ENCODE data around the gene PACS1. TPM values are rescaled to one million over a fixed set of nuclear protein-coding genes. Genes with fewer than 3 reads are reported as not detected.

Gene PACS1
- total and polyA plus RNA-seq, 2 donors (not counting 1 experiment from before 2014, with no cell fraction given) = 131 to 303 TPM

- no peak overlapping the region for H2AFZ ChIP-seq (ENCODE audit: insufficient read depth, low read depth, low read length, poor library complexity, severe bottlenecking)
- H3K4me1 Mint-ChIP-seq = peaks cover 69% of the 10 kb centered on the region
- H3K9me3 Mint-ChIP-seq (ENCODE audit: insufficient read depth) = no peaks in the 10 kb centered on the region
- no peaks in the 10 kb centered on the region for H3K9me3 ChIP-seq (ENCODE audit: control extremely low read depth in 1 of 3, control insufficient read depth in 2 of 3, insufficient read depth in 1 of 3, low read length in 2 of 3)
- no peaks in the 10 kb centered on the region for H3K27me3 ChIP-seq (replicated peaks in 1 of 4; ENCODE audit: control extremely low read depth in 1 of 4, control insufficient read depth in 3 of 4, insufficient read depth in 4 of 4, low read length in 3 of 4)
- peak overlapping the region; percentile 90 for H3K4me3 Mint-ChIP-seq
- H3K27ac ChIP-seq (ENCODE audit: low read length in 2 of 2) = peak overlapping the region in 1 of 2 donors; percentile 57
- peak overlapping the region; percentile 74 for H3K27ac Mint-ChIP-seq
- H3K79me2 ChIP-seq (ENCODE audit: control insufficient read depth, insufficient read depth, low read length) = peaks cover 73% of the 10 kb centered on the region
- H3K9ac ChIP-seq (ENCODE audit: low read length) = peak overlapping the region; percentile 85
- ChIA-PET POLR2A (interaction anchor here (1.5 to 3.3 kb wide), 2 partner anchors 9 to 54 kb away, joined by 7 to 23 read pairs; no protein-coding TSS in a partner anchor), CTCF (interaction anchor here (6.0 to 7.4 kb wide), 2 partner anchors 7 to 62 kb away, joined by 92 to 98 read pairs; no protein-coding TSS in a partner anchor)
- H3K4me1 ChIP-seq (ENCODE audit: control insufficient read depth in 2 of 2, insufficient read depth in 2 of 2, low read length in 2 of 2) = peaks cover 56% of the 10 kb centered on the region in 2 donors
- 100% methylated on average over 3 of the region's 8 CpGs for WGBS (ENCODE audit: insufficient coverage)
- H3K27me3 Mint-ChIP-seq = no peaks in the 10 kb centered on the region
- H4K20me1 ChIP-seq (ENCODE audit: control insufficient read depth, insufficient read depth, low read length, poor library complexity, severe bottlenecking) = peaks cover 34% of the 10 kb centered on the region
- H3K4me3 ChIP-seq (ENCODE audit: control extremely low read depth in 1 of 5, extremely low read depth in 1 of 5, insufficient read depth in 1 of 5, low read depth in 2 of 5, low read length in 4 of 5) = peak overlapping the region in 1 of 5 experiments; percentile 92
- peaks cover 1 to 41% of the 10 kb centered on the region in 2 experiments for H3K36me3 ChIP-seq (replicated peaks in 1 of 2; ENCODE audit: control extremely low read depth in 1 of 2, control insufficient read depth in 1 of 2, extremely low read depth in 1 of 2, insufficient read depth in 2 of 2, low read length in 1 of 2)
- peak overlapping the region; percentile 91 for H3K4me2 ChIP-seq (replicated peaks; ENCODE audit: low read depth, low read length, poor library complexity, severe bottlenecking)
- ATAC-seq (ENCODE audit: low read depth) (no peak), DNase-seq (no peak)
- TF ChIP-seq, protein P1, sequence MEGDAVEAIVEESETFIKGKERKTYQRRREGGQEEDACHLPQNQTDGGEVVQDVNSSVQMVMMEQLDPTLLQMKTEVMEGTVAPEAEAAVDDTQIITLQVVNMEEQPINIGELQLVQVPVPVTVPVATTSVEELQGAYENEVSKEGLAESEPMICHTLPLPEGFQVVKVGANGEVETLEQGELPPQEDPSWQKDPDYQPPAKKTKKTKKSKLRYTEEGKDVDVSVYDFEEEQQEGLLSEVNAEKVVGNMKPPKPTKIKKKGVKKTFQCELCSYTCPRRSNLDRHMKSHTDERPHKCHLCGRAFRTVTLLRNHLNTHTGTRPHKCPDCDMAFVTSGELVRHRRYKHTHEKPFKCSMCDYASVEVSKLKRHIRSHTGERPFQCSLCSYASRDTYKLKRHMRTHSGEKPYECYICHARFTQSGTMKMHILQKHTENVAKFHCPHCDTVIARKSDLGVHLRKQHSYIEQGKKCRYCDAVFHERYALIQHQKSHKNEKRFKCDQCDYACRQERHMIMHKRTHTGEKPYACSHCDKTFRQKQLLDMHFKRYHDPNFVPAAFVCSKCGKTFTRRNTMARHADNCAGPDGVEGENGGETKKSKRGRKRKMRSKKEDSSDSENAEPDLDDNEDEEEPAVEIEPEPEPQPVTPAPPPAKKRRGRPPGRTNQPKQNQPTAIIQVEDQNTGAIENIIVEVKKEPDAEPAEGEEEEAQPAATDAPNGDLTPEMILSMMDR (IDR thresholded peaks at IDR 0.05) = no peak
- TF ChIP-seq EZH2 (IDR thresholded peaks at IDR 0.05; ENCODE audit: borderline replicate concordance, insufficient read depth, low read depth, low read length, poor library complexity, severe bottlenecking) = no peak
- intact Hi-C loops (cut with micrococcal nuclease) = no loop called here
These were observed 2.4 kb downstream of the PACS1 start for GRCh38 chr11:66072518-66072917.

GRCh38 chr11:66073669-66074068, 3.6 kb downstream of the PACS1 start:
- H4K20me1 ChIP-seq (ENCODE audit: control insufficient read depth, insufficient read depth, low read length, poor library complexity, severe bottlenecking) = peaks cover 27% of the 10 kb centered on the region
- no peak overlapping the region for H3K27ac ChIP-seq (ENCODE audit: low read length in 2 of 2)
- no peak for ATAC-seq (ENCODE audit: low read depth)
- H3K4me2 ChIP-seq (replicated peaks; ENCODE audit: low read depth, low read length, poor library complexity, severe bottlenecking) = peak overlapping the region; percentile 91
- Mint-ChIP-seq H3K27ac (no peak overlapping the region), H3K27me3 (no peaks in the 10 kb centered on the region), H3K9me3 (ENCODE audit: insufficient read depth) (no peaks in the 10 kb centered on the region), H3K4me3 (no peak overlapping the region), H3K4me1 (peaks cover 71% of the 10 kb centered on the region)
- no peak overlapping the region for H3K4me3 ChIP-seq (ENCODE audit: control extremely low read depth in 1 of 5, extremely low read depth in 1 of 5, insufficient read depth in 1 of 5, low read depth in 2 of 5, low read length in 4 of 5)
- H3K27me3 ChIP-seq (replicated peaks in 1 of 4; ENCODE audit: control extremely low read depth in 1 of 4, control insufficient read depth in 3 of 4, insufficient read depth in 4 of 4, low read length in 3 of 4) = no peaks in the 10 kb centered on the region
- H3K4me1 ChIP-seq (ENCODE audit: control insufficient read depth in 2 of 2, insufficient read depth in 2 of 2, low read length in 2 of 2) = peaks cover 56 to 63% of the 10 kb centered on the region in 2 donors
- no peak overlapping the region for H3K9ac ChIP-seq (ENCODE audit: low read length)
- H3K36me3 ChIP-seq (replicated peaks in 1 of 2; ENCODE audit: control extremely low read depth in 1 of 2, control insufficient read depth in 1 of 2, extremely low read depth in 1 of 2, insufficient read depth in 2 of 2, low read length in 1 of 2) = peaks cover 1 to 30% of the 10 kb centered on the region in 2 experiments
- peaks cover 83% of the 10 kb centered on the region for H3K79me2 ChIP-seq (ENCODE audit: control insufficient read depth, insufficient read depth, low read length)
- POLR2A ChIA-PET = interaction anchor here (0.6 to 1.5 kb wide), 4 partner anchors 14 to 1192 kb away, joined by 4 to 16 read pairs (median 6); no protein-coding TSS in a partner anchor
- no peak for TF ChIP-seq EZH2 (IDR thresholded peaks at IDR 0.05; ENCODE audit: borderline replicate concordance, insufficient read depth, low read depth, low read length, poor library complexity, severe bottlenecking)
- TF ChIP-seq, protein P1 (IDR thresholded peaks at IDR 0.05) = no peak
- CTCF ChIA-PET = interaction anchor here (0.9 kb wide), 1 partner anchor 60 kb away, joined by 6 read pairs; no protein-coding TSS in a partner anchor
- H3K9me3 ChIP-seq (ENCODE audit: control extremely low read depth in 1 of 3, control insufficient read depth in 2 of 3, insufficient read depth in 1 of 3, low read length in 2 of 3) = no peaks in the 10 kb centered on the region
- no peak overlapping the region for H2AFZ ChIP-seq (ENCODE audit: insufficient read depth, low read depth, low read length, poor library complexity, severe bottlenecking)
- no CpG with 5 or more reads among the region's 1 CpG for WGBS (ENCODE audit: insufficient coverage)
- intact Hi-C loops (cut with micrococcal nuclease) = no loop called here
- DNase-seq = no peak
